ENCODE data around the gene GLE1.

GRCh38 chr9:128532581-128532980, 28.1 kb downstream of the GLE1 start:
- TF ChIP-seq CTCF (tag by site-specific recombination; IDR thresholded peaks at IDR 0.05) (no peak), BCL11A (tag by site-specific recombination; IDR thresholded peaks at IDR 0.05; ENCODE audit: low read depth) (no peak), ZNF18 (tag by site-specific recombination; IDR thresholded peaks at IDR 0.05) (no peak), ZNF223 (tag by site-specific recombination; IDR thresholded peaks at IDR 0.05) (no peak), RBAK (tag by site-specific recombination; IDR thresholded peaks at IDR 0.05) (no peak), ZFP37 (tag by site-specific recombination; IDR thresholded peaks at IDR 0.05) (no peak), GLIS2 (tag by site-specific recombination; IDR thresholded peaks at IDR 0.05) (no peak), ZNF658 (tag by site-specific recombination; IDR thresholded peaks at IDR 0.05) (no peak)
- TF ChIP-seq, protein P1, sequence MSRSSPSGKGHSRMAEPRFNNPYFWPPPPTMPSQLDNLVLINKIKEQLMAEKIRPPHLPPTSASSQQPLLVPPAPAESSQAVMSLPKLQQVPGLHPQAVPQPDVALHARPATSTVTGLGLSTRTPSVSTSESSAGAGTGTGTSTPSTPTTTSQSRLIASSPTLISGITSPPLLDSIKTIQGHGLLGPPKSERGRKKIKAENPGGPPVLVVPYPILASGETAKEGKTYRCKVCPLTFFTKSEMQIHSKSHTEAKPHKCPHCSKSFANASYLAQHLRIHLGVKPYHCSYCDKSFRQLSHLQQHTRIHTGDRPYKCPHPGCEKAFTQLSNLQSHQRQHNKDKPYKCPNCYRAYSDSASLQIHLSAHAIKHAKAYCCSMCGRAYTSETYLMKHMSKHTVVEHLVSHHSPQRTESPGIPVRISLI (tag by site-specific recombination; IDR thresholded peaks at IDR 0.05) = no peak
- TF ChIP-seq, protein P2, sequence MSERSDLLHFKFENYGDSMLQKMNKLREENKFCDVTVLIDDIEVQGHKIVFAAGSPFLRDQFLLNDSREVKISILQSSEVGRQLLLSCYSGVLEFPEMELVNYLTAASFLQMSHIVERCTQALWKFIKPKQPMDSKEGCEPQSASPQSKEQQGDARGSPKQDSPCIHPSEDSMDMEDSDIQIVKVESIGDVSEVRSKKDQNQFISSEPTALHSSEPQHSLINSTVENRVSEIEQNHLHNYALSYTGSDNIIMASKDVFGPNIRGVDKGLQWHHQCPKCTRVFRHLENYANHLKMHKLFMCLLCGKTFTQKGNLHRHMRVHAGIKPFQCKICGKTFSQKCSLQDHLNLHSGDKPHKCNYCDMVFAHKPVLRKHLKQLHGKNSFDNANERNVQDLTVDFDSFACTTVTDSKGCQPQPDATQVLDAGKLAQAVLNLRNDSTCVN (tag by site-specific recombination; optimal IDR thresholded peaks at IDR 0.05) = no peak
- TF ChIP-seq, protein P3, sequence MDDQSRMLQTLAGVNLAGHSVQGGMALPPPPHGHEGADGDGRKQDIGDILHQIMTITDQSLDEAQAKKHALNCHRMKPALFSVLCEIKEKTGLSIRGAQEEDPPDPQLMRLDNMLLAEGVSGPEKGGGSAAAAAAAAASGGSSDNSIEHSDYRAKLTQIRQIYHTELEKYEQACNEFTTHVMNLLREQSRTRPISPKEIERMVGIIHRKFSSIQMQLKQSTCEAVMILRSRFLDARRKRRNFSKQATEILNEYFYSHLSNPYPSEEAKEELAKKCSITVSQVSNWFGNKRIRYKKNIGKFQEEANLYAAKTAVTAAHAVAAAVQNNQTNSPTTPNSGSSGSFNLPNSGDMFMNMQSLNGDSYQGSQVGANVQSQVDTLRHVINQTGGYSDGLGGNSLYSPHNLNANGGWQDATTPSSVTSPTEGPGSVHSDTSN (CRISPR knock-in tag; IDR thresholded peaks at IDR 0.05) = no peak
- TF ChIP-seq, protein P4, sequence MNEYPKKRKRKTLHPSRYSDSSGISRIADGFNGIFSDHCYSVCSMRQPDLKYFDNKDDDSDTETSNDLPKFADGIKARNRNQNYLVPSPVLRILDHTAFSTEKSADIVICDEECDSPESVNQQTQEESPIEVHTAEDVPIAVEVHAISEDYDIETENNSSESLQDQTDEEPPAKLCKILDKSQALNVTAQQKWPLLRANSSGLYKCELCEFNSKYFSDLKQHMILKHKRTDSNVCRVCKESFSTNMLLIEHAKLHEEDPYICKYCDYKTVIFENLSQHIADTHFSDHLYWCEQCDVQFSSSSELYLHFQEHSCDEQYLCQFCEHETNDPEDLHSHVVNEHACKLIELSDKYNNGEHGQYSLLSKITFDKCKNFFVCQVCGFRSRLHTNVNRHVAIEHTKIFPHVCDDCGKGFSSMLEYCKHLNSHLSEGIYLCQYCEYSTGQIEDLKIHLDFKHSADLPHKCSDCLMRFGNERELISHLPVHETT (tag by site-specific recombination; IDR thresholded peaks at IDR 0.05) = no peak

Data from HEK293 (cell line).